Central memory CD4-positive, alpha-beta T cell (primary cell): ENCODE results near the gene SDS.

Experiments used
- DNase-seq: peaks from one replicate; pipeline ENCODE4 v3.0.0; 2022
- total RNA-seq, 3 experiments: gene quantifications; one replicate each; lab custom pipeline; 2026; lab: John Stamatoyannopoulos, UW

The SDS gene, protein sequence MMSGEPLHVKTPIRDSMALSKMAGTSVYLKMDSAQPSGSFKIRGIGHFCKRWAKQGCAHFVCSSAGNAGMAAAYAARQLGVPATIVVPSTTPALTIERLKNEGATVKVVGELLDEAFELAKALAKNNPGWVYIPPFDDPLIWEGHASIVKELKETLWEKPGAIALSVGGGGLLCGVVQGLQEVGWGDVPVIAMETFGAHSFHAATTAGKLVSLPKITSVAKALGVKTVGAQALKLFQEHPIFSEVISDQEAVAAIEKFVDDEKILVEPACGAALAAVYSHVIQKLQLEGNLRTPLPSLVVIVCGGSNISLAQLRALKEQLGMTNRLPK
- total RNA-seq = 0 reads per million in 3 experiments

DNA sequence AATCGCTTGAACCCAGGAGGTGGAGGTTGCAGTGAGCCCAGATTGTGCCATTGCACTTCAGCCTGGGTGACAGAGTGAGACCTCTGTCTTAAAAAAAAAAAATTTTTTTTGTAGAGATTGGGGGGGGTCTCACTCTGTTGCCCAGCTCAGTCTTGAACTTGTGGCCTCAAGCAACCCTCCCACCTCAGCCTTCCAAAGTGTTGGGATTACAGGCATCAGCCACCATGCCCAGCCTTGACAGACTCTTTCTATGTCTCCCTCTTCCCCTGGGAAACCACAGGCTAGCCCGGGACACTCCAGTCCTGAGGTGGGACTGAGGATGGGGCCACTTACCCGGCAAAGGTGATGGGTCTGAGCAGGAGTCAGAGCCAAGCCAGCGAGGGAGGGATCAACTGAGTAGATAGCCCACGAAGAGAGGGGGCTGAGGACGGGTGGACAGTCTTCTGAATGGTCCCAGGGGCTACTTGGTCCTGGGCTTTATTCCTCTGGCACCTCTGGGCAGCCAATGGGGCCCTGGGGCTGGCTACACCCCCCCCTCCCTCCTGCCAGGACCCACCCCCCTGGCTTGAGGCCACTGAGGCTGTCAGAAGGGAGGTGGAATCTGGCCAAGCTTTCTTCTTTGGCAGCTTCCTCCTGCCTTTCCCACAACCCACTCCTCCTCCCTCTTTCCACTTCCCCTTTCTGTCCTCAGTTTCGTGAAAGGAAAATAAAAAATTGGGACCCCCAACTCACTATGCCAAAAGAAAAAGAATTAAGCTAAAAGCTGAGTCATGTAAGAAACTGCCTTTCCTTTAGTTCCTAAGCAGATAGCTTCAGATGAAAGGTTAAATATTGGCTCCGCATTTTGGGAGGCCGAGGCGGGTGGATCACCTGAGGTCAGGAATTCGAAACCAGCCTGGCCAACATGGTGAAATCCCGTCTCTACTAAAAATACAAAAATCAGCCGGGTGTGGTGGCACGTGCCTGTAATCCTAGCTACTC is at the start of gene SDS:
Gene SDS, minus strand, starts transcription at position 453 of the 981 bp plus-strand sequence. CDS start 4,179 bp downstream, outside the sequence.
- DNase-seq = no peak

DNA sequence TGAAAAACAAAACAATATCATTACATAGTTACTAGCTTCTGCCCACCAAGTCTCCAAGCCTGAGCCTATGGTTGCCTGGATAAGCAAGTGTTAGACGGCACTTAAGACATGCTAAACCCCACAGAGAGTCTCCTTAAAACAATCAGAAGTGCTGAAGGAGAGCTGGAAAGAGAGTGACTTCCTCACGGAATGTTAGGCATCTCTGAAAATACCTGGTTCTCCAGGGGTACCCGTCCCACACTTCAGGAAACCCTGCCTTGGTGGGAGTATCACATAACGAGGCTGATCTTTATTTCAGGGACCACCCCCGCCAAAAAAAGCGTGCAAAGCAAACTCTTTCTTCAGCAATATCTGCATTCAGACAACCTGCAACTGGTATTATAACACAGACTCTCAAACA is 49.6 kb upstream of the SDS start:
- DNase-seq = no peak

DNA sequence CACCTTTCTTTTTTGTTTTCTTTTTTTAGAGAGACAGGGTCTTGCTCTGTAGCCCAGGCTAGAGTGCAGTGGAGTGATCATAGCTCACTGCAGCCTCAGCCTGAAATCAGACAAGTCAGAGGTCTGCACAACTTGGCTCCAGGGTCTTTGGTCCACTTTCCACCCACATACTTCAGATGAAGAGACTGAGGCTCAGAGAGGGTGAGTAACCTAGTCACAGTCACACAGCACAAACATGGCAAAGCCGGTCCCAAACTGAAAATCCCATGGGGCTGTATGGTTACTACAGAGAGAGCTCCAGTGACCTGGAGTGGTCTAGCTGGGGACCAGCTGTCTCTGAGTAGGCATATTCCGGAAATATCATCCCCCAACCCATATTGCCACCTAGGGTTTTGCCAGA is 48.8 kb upstream of the SDS start:
- DNase-seq = no peak

DNA sequence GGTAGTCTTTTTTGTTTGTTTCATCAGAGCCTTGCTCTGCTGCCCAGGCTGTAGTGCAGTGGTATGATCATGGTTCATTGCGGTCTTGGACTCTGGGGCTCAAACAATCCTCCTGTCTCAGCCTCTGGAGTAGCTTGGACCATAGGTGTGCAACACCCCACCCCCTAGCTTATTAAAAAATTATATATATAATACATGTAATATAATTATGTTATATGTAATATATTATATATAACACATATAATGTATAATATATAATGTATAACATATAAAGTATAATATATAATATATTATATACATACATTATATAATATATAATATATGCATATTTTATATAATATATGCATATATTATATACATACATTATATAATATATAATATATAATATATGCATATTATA is 46.2 kb upstream of the SDS start:
- no peak for DNase-seq

DNA sequence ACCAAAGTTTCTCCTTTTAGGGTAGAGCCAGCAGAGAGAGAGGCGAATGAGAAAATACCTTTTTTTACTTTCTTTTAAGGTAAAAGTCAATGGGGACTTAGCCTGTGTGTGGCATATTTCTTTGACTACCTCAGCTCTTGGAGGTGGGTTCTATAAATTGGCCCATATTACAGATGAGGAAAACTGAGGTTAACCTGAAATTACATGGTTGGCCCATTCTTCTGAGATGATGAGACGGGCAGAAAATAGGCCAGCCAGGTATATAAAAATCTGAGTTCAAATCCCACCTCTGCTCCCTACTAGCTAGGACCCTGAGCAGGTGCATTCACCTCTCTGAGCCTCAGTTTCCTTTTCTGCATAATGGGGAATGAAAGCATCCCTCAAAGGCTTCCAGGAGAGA is 45.6 kb upstream of the SDS start:
- no peak for DNase-seq

DNA sequence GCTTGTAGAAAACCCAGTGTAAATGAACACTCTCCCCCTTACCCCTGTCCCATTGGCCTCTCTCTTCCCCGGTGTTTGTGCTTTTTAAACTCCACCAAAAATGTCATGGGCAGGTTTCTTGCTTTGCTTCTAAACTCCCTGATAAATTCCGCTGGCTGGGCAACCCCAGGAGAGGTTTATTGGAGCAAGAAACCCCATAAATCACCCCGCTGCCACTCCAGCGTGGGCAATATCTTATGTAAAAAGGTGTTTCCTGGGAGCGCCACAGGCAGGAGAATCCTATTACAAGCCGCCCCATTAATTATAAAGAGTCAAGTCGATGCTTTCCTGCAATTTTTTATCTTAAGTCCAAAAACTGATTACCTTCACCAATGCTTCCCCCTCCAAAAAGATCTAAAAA is 45.2 kb upstream of the SDS start:
- no peak for DNase-seq

DNA sequence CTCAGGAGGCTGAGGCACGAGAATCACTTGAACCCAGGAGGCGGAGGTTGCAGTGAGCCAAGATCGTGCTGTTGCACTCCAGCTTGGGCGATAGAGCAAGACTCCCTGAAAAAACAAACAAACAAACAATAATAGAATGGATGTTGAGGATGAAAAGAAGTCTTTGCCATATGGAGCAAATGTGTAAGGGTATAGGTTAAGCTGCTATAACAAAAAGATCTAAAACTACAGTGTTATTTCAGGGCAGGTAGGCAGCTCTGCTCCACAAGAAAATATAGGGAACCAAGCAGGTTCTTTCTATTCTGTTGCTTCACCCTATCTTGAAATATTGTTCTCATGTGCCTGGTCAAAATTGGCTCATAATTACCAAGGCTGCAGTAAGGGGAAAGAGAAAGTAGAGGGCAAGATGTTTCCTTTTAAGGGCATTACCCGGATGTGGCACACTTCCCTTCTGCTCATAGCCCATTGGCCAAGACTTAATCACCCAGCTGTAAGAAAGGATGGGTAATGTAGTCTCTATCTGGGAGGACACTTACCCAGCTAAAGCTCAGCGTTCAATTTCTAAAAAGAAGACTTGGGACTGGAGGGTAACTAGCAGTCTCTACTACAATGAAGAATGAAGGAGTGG is 42.0 kb upstream of the SDS start:
- no peak for DNase-seq

DNA sequence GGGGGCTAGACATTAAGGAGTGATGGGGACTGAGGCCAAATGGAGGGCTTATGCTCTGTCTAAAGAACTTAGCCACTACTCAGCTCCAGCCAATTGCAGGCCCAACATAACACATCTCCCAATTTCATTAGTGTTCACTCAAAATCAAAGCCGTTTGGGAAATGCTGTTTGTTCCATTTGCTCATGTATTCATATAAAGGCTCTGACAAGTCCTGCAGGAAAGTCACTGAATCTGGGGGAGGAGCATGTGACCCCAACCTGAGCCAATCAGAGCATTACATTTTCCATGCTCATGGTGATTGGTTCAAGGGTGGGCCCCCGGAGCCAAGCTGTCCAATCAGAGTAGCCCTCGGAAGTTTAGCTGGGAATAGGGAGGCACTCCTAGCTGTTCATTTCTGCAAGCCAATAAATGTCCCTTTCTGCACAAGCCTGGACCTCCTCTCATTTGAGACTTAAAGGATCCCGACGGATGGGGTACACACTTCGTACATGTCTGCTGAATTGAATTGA is 39.4 kb upstream of the SDS start:
- no peak for DNase-seq

DNA sequence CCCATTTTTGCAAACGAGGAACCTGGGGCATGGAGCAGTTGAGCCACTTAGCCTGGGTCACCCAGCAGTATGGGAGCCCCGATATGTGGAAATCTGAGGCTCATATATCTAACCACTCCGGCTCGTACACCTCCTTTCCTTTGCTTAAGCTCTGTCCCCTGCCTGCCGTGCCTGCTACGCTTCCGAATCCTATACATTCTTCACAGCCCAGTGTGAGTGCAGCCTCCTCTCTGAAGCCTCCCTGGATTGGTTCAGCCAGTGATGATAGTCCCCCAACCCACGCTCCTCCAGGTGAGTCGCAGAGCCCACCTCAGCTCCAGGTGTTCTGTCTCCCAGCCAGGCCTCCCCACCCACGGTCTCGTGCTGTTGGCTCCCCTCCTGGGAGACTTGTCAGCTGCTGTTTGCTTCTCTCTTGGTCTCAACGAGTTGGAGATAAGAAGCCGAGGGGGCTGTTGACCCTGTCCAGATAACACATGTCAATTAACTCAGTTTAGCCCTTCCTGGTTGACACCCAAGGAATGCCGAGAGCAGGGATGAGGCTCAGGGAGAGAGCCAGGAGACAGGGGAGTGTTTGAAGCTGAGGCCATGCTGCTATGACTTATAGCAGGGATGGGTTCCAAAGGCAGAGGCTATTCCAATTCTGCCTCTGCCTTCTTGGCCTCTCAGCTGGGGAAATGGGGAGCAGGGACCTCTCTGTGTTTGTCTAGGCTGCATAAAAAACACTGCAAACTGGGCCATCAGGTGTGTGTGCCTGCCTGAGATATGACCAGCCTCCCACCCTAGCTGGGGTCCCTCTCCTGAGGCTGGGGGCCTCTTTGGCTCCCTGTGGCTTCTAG is 37.5 kb upstream of the SDS start:
- DNase-seq = no peak

DNA sequence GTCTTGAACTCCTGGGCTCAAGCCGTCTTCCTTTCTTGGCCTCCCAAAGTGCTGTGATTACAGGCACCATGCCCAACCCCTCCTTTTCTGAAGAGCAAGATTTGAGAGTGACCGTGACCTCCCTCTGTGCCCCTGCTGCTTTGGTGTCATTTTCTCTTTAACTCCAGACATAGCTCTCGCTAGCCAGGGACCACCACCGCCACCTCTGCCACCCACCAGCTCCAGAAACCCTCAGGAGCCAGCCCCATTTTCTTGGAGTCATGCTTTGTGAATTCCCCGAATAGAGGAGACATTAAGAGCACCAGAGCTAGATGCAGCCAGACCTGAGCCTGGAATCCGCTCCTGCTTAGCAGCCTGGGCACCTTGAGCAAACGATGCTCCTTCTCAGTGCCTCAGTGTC is 36.6 kb upstream of the SDS start:
- no peak for DNase-seq

DNA sequence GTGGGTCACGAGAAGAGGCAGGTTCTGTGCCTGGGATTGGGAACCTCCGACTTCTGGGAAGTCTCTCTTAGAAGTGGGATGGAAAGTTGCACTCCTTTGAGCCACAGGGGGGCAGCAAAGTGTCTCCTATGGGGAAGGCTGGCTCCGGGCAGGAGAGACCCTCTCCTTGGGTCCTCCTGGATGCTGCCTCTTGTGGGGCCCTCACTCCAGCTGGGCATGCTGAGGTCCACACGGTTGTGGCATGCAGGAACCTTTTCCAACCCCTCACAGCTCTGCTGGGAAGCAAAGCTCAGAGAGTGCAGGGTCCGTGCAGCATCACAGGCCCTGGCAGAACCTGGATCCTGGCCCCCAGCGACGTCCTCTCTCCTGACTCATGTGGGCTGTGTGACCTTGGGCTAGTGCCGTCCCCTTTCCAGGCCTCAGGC is 35.9 kb upstream of the SDS start:
- DNase-seq = no peak

DNA sequence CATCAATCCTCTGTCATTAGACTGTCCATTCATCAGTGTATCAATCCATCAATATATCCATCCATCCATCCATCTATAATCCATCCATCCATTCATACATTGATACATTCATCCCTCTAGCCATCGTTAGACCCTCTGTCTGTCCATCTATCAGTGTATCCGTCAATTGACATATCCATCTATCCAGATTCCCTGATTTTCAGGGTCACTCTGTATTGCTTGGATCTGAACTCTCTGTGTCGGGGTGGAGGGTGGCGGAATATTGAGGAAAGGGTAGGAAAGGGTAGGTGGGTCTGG is 35.6 kb upstream of the SDS start:
- DNase-seq = no peak

DNA sequence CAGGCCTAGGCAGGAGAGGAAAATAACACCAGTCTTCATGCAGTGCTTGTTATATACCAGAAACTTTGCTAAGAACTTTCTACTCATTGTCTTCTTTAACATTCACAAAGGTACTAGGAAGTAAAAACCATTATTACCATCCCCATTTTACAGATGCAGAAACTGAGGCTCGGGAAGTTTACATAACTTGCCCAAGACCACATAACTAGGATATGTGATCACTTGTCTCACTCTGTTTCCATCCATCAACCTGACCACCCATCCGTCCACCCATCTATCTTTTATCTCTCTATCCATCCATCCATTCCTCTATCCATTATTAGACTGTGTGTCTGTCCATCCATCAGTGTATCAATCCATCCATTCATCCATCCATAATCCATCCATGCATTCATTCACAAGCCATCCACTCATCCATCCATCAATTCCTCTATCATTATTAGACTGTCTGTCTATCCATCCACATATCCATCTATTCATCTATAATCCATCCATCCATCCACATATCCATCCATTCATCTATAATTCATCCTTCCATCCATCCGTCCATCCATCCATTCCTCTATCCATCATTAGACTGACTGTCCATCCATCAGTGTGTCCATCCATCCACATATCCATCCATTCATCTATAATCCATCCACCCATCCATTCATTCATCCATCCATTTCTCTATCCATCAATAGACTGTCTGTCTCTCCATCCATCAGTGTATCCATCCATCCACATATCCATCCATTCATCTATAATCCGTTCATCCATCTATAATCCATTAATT is 35.0 kb upstream of the SDS start:
- DNase-seq = no peak

DNA sequence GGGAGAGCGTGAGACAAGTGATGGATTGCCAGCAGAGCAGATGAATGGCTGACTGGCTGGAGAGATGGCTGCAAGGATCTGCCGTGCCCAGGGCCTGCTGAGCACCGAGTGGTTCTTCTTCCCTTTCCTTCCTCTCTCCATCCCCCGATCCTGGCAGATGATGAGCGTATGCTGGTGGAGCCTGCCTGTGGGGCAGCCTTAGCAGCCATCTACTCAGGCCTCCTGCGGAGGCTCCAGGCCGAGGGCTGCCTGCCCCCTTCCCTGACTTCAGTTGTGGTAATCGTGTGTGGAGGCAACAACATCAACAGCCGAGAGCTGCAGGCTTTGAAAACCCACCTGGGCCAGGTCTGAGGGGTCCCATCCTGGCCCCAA is 34.0 kb upstream of the SDS start:
- DNase-seq = no peak

DNA sequence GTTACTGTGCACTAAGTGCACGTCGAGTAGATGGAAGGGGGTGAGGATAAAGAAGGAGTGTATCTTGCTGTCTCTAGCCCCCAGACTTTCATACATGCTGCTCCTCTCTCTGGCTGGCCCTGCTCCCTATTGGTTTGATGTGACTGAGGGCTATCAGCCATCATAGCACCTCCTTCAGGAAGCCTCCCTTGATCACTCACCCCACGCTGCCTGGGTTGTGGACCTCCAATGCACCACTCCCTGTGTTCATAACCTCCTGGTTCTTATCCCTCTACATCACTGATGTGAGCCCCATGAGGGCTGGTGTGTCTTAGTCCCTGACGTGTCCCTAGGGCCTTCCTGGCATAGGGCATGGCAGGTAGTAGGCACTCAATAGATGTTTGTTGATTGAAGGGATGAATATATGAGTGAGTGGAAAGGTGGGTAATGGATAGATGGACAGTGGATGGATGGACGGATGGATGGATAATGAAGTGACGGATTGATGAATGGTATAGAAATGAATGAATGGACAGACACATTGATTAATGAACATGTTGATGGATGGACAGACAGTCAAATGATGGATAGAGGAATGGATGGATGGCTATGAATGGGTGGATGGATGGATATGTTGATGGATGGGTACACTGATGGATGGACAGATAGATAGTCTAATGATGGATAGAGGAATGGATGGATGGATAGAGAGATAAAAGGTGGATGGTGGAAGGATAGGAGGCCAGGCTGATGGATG is 33.5 kb upstream of the SDS start:
- no peak for DNase-seq

DNA sequence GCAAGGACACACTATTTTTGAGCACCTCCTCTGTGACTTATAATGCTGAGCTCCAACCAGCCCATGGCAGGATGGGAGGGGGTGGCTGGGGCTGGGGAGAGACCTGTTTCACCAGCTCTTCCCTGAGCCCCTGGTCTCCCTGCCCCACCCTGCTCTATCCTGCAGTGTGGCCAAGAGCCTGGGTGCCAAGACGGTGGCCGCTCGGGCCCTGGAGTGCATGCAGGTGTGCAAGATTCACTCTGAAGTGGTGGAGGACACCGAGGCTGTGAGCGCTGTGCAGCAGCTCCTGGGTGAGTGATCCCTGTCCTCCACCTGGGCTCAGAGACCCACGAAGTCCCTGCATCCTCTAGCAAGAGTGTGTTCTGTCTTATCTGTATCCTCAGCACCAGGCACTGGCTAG is 32.9 kb upstream of the SDS start:
- DNase-seq = no peak

DNA sequence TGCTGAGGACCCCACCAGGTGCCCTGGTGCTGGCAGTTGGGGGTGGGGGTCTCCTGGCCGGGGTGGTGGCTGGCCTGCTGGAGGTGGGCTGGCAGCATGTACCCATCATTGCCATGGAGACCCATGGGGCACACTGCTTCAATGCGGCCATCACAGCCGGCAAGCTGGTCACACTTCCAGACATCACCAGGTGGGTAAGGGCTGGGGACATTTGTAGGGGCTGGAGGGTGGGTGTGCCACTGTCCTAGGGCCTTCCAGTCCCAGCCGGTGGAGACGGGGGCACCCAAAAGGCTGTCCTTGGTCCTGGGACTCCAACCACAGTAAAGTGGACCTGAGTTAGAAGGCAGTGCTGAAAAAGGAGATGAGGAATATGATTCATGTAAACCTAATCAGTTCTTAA is 31.7 kb upstream of the SDS start:
- no peak for DNase-seq

DNA sequence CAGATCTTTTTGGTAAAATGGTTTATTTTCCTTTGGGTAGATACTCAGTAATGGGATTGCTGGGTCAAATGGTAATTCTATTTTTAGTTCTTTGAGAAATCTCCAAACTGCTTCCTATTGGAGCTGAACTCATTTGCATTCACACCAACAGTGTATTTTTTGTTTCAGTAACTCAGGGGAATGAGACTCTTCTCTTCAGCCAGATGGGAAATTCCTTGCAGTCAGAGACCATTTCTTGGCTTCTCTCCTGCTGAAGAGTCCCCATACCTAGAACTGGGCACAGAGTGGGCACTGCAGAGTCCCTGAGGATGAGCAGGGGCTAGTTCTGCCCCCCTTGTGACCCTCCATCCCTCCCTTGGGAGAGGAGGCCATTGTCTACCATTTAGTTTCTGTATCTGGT is 29.3 kb upstream of the SDS start:
- no peak for DNase-seq

DNA sequence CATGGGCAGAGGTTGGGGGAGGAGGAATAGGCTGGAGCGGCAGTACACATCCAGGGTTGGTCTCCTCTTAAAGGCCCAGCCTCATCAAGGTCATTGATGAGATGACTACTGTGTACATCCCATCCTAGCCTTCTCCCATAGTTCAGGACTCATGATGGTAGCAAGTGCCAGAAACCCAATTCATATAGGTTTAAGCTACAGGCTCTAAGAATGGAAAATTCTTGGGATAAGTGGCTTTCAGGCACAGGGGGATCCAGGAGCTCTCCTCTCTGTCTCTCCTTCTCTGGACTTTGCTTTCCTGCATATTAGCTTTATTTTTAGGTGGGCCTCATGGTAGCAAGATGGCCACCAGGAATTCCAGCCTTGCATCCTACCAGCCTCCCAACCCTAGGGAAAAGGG is 24.8 kb upstream of the SDS start:
- DNase-seq = no peak

DNA sequence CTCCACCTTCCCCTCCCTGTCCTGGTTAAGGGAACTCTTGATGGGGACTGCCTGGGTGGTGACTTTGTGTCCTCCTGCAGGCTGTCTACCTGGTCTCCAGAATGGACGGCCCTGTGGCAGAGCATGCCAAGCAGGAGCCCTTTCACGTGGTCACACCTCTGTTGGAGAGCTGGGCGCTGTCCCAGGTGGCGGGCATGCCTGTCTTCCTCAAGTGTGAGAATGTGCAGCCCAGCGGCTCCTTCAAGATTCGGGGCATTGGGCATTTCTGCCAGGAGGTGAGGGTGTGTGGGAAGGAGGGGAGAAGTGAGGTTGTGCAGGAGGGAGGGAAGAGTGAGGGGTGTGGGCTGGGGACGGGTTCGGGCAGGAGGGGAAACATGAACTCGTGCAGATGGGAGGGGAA is 24.2 kb upstream of the SDS start:
- DNase-seq = no peak

DNA sequence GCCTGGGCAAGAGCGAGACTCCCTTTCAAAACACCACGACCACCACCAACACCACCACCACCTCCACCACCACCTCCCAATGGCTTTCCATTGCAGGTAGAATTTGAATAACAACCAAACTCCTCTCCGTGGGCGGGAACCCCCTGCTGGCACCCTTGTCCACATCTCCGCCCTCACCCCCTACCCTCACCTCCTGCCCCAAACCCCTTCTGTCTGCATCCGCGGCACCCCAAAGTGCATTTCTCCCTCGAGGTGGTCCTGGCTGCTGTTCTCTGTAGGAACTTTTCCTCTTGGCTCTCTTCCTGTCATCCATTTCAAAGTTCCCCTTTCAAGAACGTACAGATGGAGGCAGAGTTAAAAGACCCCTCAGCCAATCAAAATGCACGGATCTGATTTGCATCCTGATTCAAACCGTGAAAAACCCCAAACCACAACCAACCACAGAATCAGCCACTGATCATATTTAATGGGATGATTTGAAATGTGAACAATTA is 22.3 kb upstream of the SDS start:
- DNase-seq = no peak
